H9 (cell line): ENCODE results near the gene RPEL1. TPM values are rescaled to one million over a fixed set of nuclear protein-coding genes. Genes with fewer than 3 reads are reported as not detected.

Source experiments
- DNase-seq: peaks from one replicate; pipeline ENCODE4 v3.0.0-alpha.2; 2017
- H2AFZ ChIP-seq: one replicate; pipeline ENCODE4 v1.6.1; 2013; ENCODE audit warnings: mild to moderate bottlenecking, low read length, control low read depth, moderate library complexity
- H2AK5ac ChIP-seq: 2 replicates; pipeline ENCODE4 v1.6.1; 2013; ENCODE audit warnings: low read length, control low read depth, mixed read lengths; ENCODE audit not compliant: insufficient read length
- H2BK120ac ChIP-seq: one replicate; pipeline ENCODE4 v1.6.1; 2013; ENCODE audit warnings: low read depth, mild to moderate bottlenecking, low read length, control low read depth, inconsistent platforms; ENCODE audit not compliant: poor library complexity, severe bottlenecking
- H2BK12ac ChIP-seq: 2 replicates; pipeline ENCODE4 v1.6.1; 2013; ENCODE audit warnings: low read length, control low read depth, mixed read lengths, low read depth; ENCODE audit not compliant: insufficient read length
- H2BK15ac ChIP-seq: 2 replicates; pipeline ENCODE4 v1.6.1; 2013; ENCODE audit warnings: low read depth, low read length, control low read depth
- H2BK20ac ChIP-seq: one replicate; pipeline ENCODE4 v1.6.1; 2013; ENCODE audit warnings: low read depth, mild to moderate bottlenecking, low read length, control low read depth, inconsistent platforms; ENCODE audit not compliant: poor library complexity, severe bottlenecking
- H2BK5ac ChIP-seq: 2 replicates; pipeline ENCODE4 v1.6.1; 2013; ENCODE audit warnings: low read length, control low read depth, mixed read lengths; ENCODE audit not compliant: insufficient read length
- H3K14ac ChIP-seq: 2 replicates; pipeline ENCODE4 v1.6.1; 2013; ENCODE audit warnings: low read length, control low read depth; ENCODE audit not compliant: insufficient read depth
- H3K18ac ChIP-seq: 2 replicates; pipeline ENCODE4 v1.6.1; 2013; ENCODE audit warnings: low read depth, mild to moderate bottlenecking, mixed read lengths, low read length, control low read depth; ENCODE audit not compliant: insufficient read length
- H3K23ac ChIP-seq: 2 replicates; pipeline ENCODE4 v1.6.1; 2013; ENCODE audit warnings: low read length, control low read depth, mixed read lengths, low read depth; ENCODE audit not compliant: insufficient read length
- H3K23me2 ChIP-seq: 2 replicates; pipeline ENCODE4 v1.6.1; 2013; ENCODE audit warnings: low read depth, mild to moderate bottlenecking, mixed read lengths, low read length, control low read depth; ENCODE audit not compliant: insufficient read length, poor library complexity, severe bottlenecking
- H3K27ac ChIP-seq: 2 replicates; pipeline ENCODE4 v1.5.1; 2013; ENCODE audit warnings: low read length, control low read depth, mixed read lengths, low read depth; ENCODE audit not compliant: insufficient read length
- H3K27me3 ChIP-seq: 2 replicates; pipeline ENCODE4 v1.6.1; 2013; ENCODE audit warnings: low read length, control low read depth, inconsistent platforms; ENCODE audit not compliant: insufficient read depth
- H3K4ac ChIP-seq: 2 replicates; pipeline ENCODE4 v1.6.1; 2013; ENCODE audit warnings: low read depth, mild to moderate bottlenecking, control low read depth, inconsistent platforms, low read length, moderate library complexity
- H3K4me1 ChIP-seq: 2 replicates; pipeline ENCODE4 v1.6.1; 2013; ENCODE audit warnings: low read length, control low read depth, inconsistent platforms; ENCODE audit not compliant: insufficient read depth
- H3K4me2 ChIP-seq: 2 replicates; pipeline ENCODE4 v1.6.1; 2013; ENCODE audit warnings: low read length, control low read depth, mixed read lengths; ENCODE audit not compliant: insufficient read length, insufficient read depth
- H3K56ac ChIP-seq: 2 replicates; pipeline ENCODE4 v1.6.1; 2013; ENCODE audit warnings: low read depth, mild to moderate bottlenecking, mixed read lengths, low read length, control low read depth; ENCODE audit not compliant: insufficient read length
- H3K79me1 ChIP-seq: 2 replicates; pipeline ENCODE4 v1.6.1; 2013; ENCODE audit warnings: low read depth, mild to moderate bottlenecking, moderate library complexity, low read length, control low read depth, inconsistent platforms; ENCODE audit not compliant: insufficient read depth, poor library complexity, severe bottlenecking
- H3K79me2 ChIP-seq: 2 replicates; pipeline ENCODE4 v1.6.1; 2013; ENCODE audit warnings: low read length, control low read depth, inconsistent platforms; ENCODE audit not compliant: insufficient read depth
- H3K9ac ChIP-seq: 2 replicates; pipeline ENCODE4 v1.6.1; 2013; ENCODE audit warnings: low read length, control low read depth, mixed read lengths; ENCODE audit not compliant: insufficient read length; ENCODE audit errors: extremely low read depth
- H3K9me3 ChIP-seq: one replicate; pipeline ENCODE4 v1.6.1; 2013; ENCODE audit warnings: low read depth, low read length, inconsistent platforms; ENCODE audit not compliant: control insufficient read depth
- H3T11ph ChIP-seq: one replicate; pipeline ENCODE4 v1.6.1; 2013; ENCODE audit warnings: mild to moderate bottlenecking, low read length, control low read depth, inconsistent platforms
- H4K20me1 ChIP-seq: one replicate; pipeline ENCODE4 v1.6.1; 2013; ENCODE audit not compliant: control insufficient read depth, insufficient read length, insufficient read depth
- H4K5ac ChIP-seq: 2 replicates; pipeline ENCODE4 v1.6.1; 2013; ENCODE audit warnings: low read depth, mild to moderate bottlenecking, mixed read lengths, low read length, control low read depth; ENCODE audit not compliant: insufficient read length
- H4K8ac ChIP-seq: replicated peaks from 2 replicates; pipeline ENCODE4 v1.6.1; 2013; ENCODE audit warnings: low read length, control low read depth, mixed read lengths, low read depth; ENCODE audit not compliant: insufficient read length
- H4K91ac ChIP-seq: 2 replicates; pipeline ENCODE4 v1.6.1; 2013; ENCODE audit warnings: low read depth, mild to moderate bottlenecking, moderate library complexity, mixed read lengths, low read length, control low read depth; ENCODE audit not compliant: insufficient read length
- H3K27ac Mint-ChIP-seq, 3 experiments: 2 replicates in 2 of 3; 3 replicates in 1 of 3; pipeline ENCODE4 v1.8.0; 2020 to 2021; ENCODE audit warnings: mixed read lengths in 3 of 3, mild to moderate bottlenecking in 1 of 3, moderate library complexity in 1 of 3
- H3K27me3 Mint-ChIP-seq: 2 replicates; pipeline ENCODE4 v1.8.0; 2021; ENCODE audit warnings: low read depth, mild to moderate bottlenecking, moderate library complexity, mixed read lengths
- H3K36me3 Mint-ChIP-seq, 3 experiments: 2 replicates in 2 of 3; 3 replicates in 1 of 3; pipeline ENCODE4 v1.8.0; 2020 to 2021; ENCODE audit warnings: low read depth in 3 of 3, mixed read lengths in 3 of 3; ENCODE audit not compliant: insufficient read depth in 1 of 3
- H3K4me1 Mint-ChIP-seq, 2 experiments: 2 replicates each; pipeline ENCODE4 v1.8.0; 2020; ENCODE audit warnings: mixed read lengths in 2 of 2
- H3K4me3 Mint-ChIP-seq, 2 experiments: 2 replicates in 1 of 2; 3 replicates in 1 of 2; pipeline ENCODE4 v1.8.0; 2020 to 2021; ENCODE audit warnings: mild to moderate bottlenecking in 2 of 2, mixed read lengths in 2 of 2, moderate library complexity in 1 of 2
- H3K9me3 Mint-ChIP-seq, 2 experiments: 2 replicates in 1 of 2; 3 replicates in 1 of 2; pipeline ENCODE4 v1.8.0; 2020; ENCODE audit warnings: mild to moderate bottlenecking in 2 of 2, mixed read lengths in 2 of 2, moderate library complexity in 1 of 2
- CTCF ChIP-seq: fragments of 200-600 bp; sonication (generic); conservative IDR thresholded peaks from 3 replicates; pipeline ENCODE4 v1.8.0; 2021; ENCODE audit warnings: antibody characterized with exemption, mild to moderate bottlenecking
- WGBS: extraction: QIAGEN DNeasy Blood & Tissue Kit; methylation state at CpG from one replicate; pipeline ENCODE4 v1.1.7; 2013; ENCODE audit warnings: missing lambda C conversion rate, low lambda C conversion rate, mixed read lengths; ENCODE audit not compliant: insufficient read length; ENCODE audit errors: extremely low coverage; 5-methylcytosine and 5-hydroxymethylcytosine counted together
- total RNA-seq: library from RNA; stranded (reverse); gene quantifications from 2 replicates; pipeline ENCODE4 v1.2.1, GENCODE V29; 2021

RPEL1 gene
- total RNA-seq, 1 experiment from 2014 or later = 0.13 TPM

- no peaks in the 10 kb centered on the region for H3K23me2 ChIP-seq
- H3K9ac ChIP-seq = no peak overlapping the region
- no peak overlapping the region for H2BK15ac ChIP-seq
- H3K18ac ChIP-seq = no peak overlapping the region
- H4K20me1 ChIP-seq = no peaks in the 10 kb centered on the region
- H3K4me2 ChIP-seq = no peak overlapping the region
- WGBS = no CpG with 5 or more reads among the region's 8 CpGs
- H2AFZ ChIP-seq = no peak overlapping the region
- H2BK5ac ChIP-seq = no peak overlapping the region
- no peaks in the 10 kb centered on the region for H3K9me3 ChIP-seq
- H3K27me3 ChIP-seq = no peaks in the 10 kb centered on the region
- H3K4ac ChIP-seq = no peak overlapping the region
- H4K91ac ChIP-seq = no peak overlapping the region
- no peak overlapping the region for H3K27ac Mint-ChIP-seq
- H4K5ac ChIP-seq = no peak overlapping the region
- H3K56ac ChIP-seq = no peak overlapping the region
- H3K27me3 Mint-ChIP-seq = peaks cover 8% of the 10 kb centered on the region
- no peaks in the 10 kb centered on the region for H3K9me3 Mint-ChIP-seq
- no peaks in the 10 kb centered on the region for H3K79me2 ChIP-seq
- no peak overlapping the region for H3K27ac ChIP-seq
- H3K79me1 ChIP-seq = no peaks in the 10 kb centered on the region
- peaks cover 5% of the 10 kb centered on the region; the same call in 1 of the 2 replicates for H3K4me1 ChIP-seq
- no peaks in the 10 kb centered on the region for H3K36me3 Mint-ChIP-seq
- no peak overlapping the region for H3K23ac ChIP-seq
- no peak overlapping the region for H2AK5ac ChIP-seq
- H4K8ac ChIP-seq = no peak overlapping the region
- no peak overlapping the region for H2BK120ac ChIP-seq
- no peak overlapping the region for H2BK20ac ChIP-seq
- no peak overlapping the region for H2BK12ac ChIP-seq
- peaks cover 28 to 33% of the 10 kb centered on the region in 2 experiments for H3K4me1 Mint-ChIP-seq
- no peak for TF ChIP-seq CTCF
- no peak overlapping the region for H3T11ph ChIP-seq
- no peak overlapping the region for H3K14ac ChIP-seq
- no peak for DNase-seq
- no peak overlapping the region for H3K4me3 Mint-ChIP-seq
Measured at GRCh38 chr10:103198648-103199047, 47.0 kb upstream of the RPEL1 start.
